Fibroblast of lung (primary cell): ENCODE results near the gene SSBP3. TPM values are rescaled to one million over a fixed set of nuclear protein-coding genes. Genes with fewer than 3 reads are reported as not detected.

Source experiments
- DNase-seq, 2 donors: peaks; one replicate each; pipeline versions ENCODE4 v3.0.0 to v3.0.0-alpha.2; 2010; ENCODE audit warnings: low read depth in 2 of 2
- H2AFZ ChIP-seq: 2 replicates; pipeline ENCODE4 v1.5.1; 2012; ENCODE audit warnings: low read length, control low read depth, inconsistent platforms
- H3K27ac ChIP-seq: 2 replicates; pipeline ENCODE4 v1.5.1; 2011; ENCODE audit warnings: low read length, control low read depth; ENCODE audit not compliant: insufficient read depth
- H3K27me3 ChIP-seq: 2 replicates; pipeline ENCODE4 v1.5.1; 2011; ENCODE audit warnings: mild to moderate bottlenecking, low read length; ENCODE audit not compliant: control insufficient read depth, insufficient read depth
- H3K36me3 ChIP-seq: 2 replicates; pipeline ENCODE4 v1.5.1; 2011; ENCODE audit warnings: low read length; ENCODE audit not compliant: control insufficient read depth, insufficient read depth
- H3K4me1 ChIP-seq: 2 replicates; pipeline ENCODE4 v1.5.1; 2011; ENCODE audit warnings: low read length; ENCODE audit not compliant: control insufficient read depth, insufficient read depth; ENCODE audit errors: extremely low read depth
- H3K4me2 ChIP-seq: 2 replicates; pipeline ENCODE4 v1.5.1; 2011; ENCODE audit warnings: low read length, control low read depth; ENCODE audit not compliant: insufficient read depth; ENCODE audit errors: extremely low read depth
- H3K4me3 ChIP-seq, 4 experiments: fragments of 200-600 bp in 1 of 4; sonication (generic) in 1 of 4; replicated peaks in 1 of 4; 2 replicates each; pipeline ENCODE4 v1.5.1; 2011 to 2016; ENCODE audit warnings: low read length in 4 of 4, low read depth in 3 of 4, mild to moderate bottlenecking in 3 of 4, control low read depth in 2 of 4, inconsistent platforms in 1 of 4, mixed read lengths in 1 of 4; ENCODE audit not compliant: insufficient read depth in 1 of 4; ENCODE audit errors: control extremely low read depth in 1 of 4
- H3K79me2 ChIP-seq: 2 replicates; pipeline ENCODE4 v1.5.1; 2012; ENCODE audit warnings: mild to moderate bottlenecking, low read length, inconsistent platforms; ENCODE audit not compliant: control insufficient read depth, insufficient read depth
- H3K9ac ChIP-seq: 2 replicates; pipeline ENCODE4 v1.5.1; 2011; ENCODE audit warnings: mild to moderate bottlenecking, low read length, control low read depth; ENCODE audit not compliant: insufficient read depth
- H3K9me3 ChIP-seq: 2 replicates; pipeline ENCODE4 v1.5.1; 2012; ENCODE audit warnings: low read depth, low read length; ENCODE audit not compliant: control insufficient read depth, insufficient read depth
- H4K20me1 ChIP-seq: 2 replicates; pipeline ENCODE4 v1.5.1; 2011; ENCODE audit warnings: low read length; ENCODE audit not compliant: control insufficient read depth, insufficient read depth; ENCODE audit errors: extremely low read depth
- EZH2 ChIP-seq: IDR thresholded peaks from 2 replicates; pipeline ENCODE4 v1.5.1; 2012; ENCODE audit warnings: low read length, control low read depth, mild to moderate bottlenecking; ENCODE audit errors: missing control alignments
- polyA plus RNA-seq, 2 donors: library from polyadenylated mRNA; depleted of rRNA in 1 of 2; stranded (reverse) in 1 of 2; unstranded in 1 of 2; fragments of >200 nt; gene quantifications; 2 replicates each; pipeline ENCODE4 v1.2.1, GENCODE V29; 2011 to 2012; ENCODE audit warnings: missing spikeins in 1 of 2
- total RNA-seq: library from RNA; depleted of rRNA; stranded (reverse); fragments of >200 nt; gene quantifications from 2 replicates; pipeline ENCODE4 v1.2.1, GENCODE V29; 2014
- TF ChIP-seq, protein P1 (sequence below), 2 donors: IDR thresholded peaks in 1 of 2; conservative IDR thresholded peaks in 1 of 2; 1 replicate in 1 of 2; 2 replicates in 1 of 2; pipeline ENCODE4 v1.5.1; 2011 to 2012; ENCODE audit warnings: low read length in 2 of 2, control low read depth in 1 of 2, inconsistent platforms in 1 of 2, low read depth in 1 of 2, mild to moderate bottlenecking in 1 of 2

The SSBP3 gene
- total and polyA plus RNA-seq, 2 donors (not counting 1 experiment from before 2014, with no cell fraction given), result 9.4 to 26.4 TPM

- no peak overlapping the region for H3K4me2 ChIP-seq
- no peaks in the 10 kb centered on the region for H3K79me2 ChIP-seq
- no peaks in the 10 kb centered on the region for H3K9me3 ChIP-seq
- peaks cover 11% of the 10 kb centered on the region for H3K4me1 ChIP-seq
- DNase-seq, result no peak
- H3K27me3 ChIP-seq, result no peaks in the 10 kb centered on the region
- no peak overlapping the region for H2AFZ ChIP-seq
- H3K27ac ChIP-seq, result no peak overlapping the region
- no peak overlapping the region for H3K9ac ChIP-seq
- TF ChIP-seq, protein P1, sequence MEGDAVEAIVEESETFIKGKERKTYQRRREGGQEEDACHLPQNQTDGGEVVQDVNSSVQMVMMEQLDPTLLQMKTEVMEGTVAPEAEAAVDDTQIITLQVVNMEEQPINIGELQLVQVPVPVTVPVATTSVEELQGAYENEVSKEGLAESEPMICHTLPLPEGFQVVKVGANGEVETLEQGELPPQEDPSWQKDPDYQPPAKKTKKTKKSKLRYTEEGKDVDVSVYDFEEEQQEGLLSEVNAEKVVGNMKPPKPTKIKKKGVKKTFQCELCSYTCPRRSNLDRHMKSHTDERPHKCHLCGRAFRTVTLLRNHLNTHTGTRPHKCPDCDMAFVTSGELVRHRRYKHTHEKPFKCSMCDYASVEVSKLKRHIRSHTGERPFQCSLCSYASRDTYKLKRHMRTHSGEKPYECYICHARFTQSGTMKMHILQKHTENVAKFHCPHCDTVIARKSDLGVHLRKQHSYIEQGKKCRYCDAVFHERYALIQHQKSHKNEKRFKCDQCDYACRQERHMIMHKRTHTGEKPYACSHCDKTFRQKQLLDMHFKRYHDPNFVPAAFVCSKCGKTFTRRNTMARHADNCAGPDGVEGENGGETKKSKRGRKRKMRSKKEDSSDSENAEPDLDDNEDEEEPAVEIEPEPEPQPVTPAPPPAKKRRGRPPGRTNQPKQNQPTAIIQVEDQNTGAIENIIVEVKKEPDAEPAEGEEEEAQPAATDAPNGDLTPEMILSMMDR (conservative IDR thresholded peaks at IDR 0.05 in 1 of 2, IDR thresholded peaks at IDR 0.05 in 1 of 2; ENCODE audit: low read depth in 1 of 2, low read length in 2 of 2), result no peak
- no peak for TF ChIP-seq EZH2
- no peaks in the 10 kb centered on the region for H3K36me3 ChIP-seq
- H3K4me3 ChIP-seq, result no peak overlapping the region
- H4K20me1 ChIP-seq, result no peaks in the 10 kb centered on the region
Observed at GRCh38 chr1:54311506-54311905, 94.7 kb downstream of the SSBP3 start.

DNA sequence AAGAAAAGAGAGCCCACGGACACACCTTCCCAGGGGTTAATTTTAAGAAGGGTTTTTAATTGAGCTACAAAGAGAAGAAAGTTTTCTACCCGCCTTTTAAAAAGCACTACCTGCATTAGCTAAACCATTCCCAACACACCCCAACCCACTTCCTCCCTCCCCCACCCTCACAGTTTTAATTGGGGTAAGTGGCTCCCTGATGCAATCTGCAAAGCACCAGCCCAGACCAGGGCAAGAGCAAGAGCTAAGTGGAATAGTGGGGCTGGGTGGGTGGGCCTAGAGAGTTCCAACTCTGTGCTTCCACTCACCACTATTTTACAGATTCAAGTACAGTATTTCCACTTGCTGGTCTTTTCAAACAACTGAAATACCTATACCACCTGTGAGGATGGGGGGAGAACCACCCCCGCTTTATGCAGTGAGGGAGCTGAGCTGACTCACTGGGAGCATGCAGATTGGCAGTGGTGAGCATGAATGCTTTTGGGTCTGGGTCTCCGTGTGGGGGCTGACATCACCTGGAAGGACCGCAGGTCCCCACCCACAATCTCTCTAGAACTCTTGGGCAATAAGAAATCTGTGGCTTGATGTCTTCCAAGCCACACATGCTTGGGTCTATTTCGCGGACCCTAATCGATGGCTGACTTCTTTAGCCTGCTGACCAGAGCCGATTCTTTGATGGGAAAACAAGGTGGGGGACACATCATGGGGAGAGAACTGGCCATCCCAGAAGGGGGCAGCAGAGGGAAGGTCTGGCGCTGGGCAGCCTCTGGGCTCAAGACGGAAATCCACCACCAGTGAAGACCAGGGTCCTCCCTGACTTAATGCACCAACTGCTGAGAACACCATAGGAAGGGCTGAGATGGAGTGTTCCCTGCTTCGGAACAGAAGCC is 95.5 kb downstream of the SSBP3 start:
- Histone ChIP-seq H3K9ac (no peak overlapping the region), H2AFZ (no peak overlapping the region), H3K27ac (no peak overlapping the region), H3K4me2 (no peak overlapping the region), H3K9me3 (no peaks in the 10 kb centered on the region), H3K4me1 (peaks cover 11% of the 10 kb centered on the region), H3K27me3 (no peaks in the 10 kb centered on the region), H4K20me1 (no peaks in the 10 kb centered on the region), H3K36me3 (no peaks in the 10 kb centered on the region), H3K4me3 (no peak overlapping the region), H3K79me2 (no peaks in the 10 kb centered on the region)
- peak; percentile 49 to 54 for DNase-seq
- TF ChIP-seq, protein P1 (conservative IDR thresholded peaks at IDR 0.05 in 1 of 2, IDR thresholded peaks at IDR 0.05 in 1 of 2; ENCODE audit: low read depth in 1 of 2, low read length in 2 of 2), result peak; percentile 32 to 72
- no peak for TF ChIP-seq EZH2

DNA sequence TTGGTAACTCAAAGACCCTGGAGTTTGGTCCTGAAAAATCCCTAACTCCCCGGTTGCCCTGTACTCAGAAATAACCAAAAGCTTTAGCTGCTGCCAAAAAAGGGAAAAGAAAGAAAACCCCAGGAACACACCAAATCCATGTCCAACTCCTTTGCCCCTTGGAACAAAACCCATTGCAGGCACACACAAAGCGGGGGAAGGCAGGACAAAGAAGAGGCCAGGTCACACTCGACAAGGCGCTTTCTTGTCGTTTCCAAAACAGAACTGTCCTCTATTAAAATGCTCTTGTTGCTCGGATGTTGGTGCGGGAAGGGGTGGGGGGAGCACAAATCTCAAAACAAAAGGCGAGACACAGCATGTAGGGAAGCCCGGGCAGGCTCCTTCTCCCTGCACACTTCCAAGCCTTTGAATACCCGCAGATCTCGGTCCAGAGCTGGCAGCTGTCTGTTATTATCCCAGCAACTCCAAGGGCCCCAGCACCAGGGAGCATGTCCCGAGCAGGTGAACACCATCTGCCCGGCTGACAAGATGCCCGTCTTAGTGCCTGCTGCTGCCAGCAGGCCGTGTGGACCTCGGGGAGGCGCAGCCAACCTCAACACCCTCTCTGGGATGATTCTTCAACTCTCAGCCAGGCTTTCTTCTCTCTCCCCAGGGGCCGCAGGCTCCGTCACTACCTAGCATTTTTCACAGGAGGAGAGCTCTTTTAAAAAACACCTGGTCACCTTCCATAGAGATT is 96.4 kb downstream of the SSBP3 start:
- Histone ChIP-seq H2AFZ (no peak overlapping the region), H3K4me1 (peaks cover 11% of the 10 kb centered on the region), H3K27ac (no peak overlapping the region), H4K20me1 (no peaks in the 10 kb centered on the region), H3K9me3 (no peaks in the 10 kb centered on the region), H3K36me3 (no peaks in the 10 kb centered on the region), H3K4me3 (no peak overlapping the region), H3K79me2 (no peaks in the 10 kb centered on the region), H3K27me3 (no peaks in the 10 kb centered on the region), H3K4me2 (no peak overlapping the region), H3K9ac (no peak overlapping the region)
- no peak for DNase-seq
- TF ChIP-seq EZH2, result no peak
- TF ChIP-seq, protein P1 (conservative IDR thresholded peaks at IDR 0.05 in 1 of 2, IDR thresholded peaks at IDR 0.05 in 1 of 2; ENCODE audit: low read depth in 1 of 2, low read length in 2 of 2), result no peak
